CD4-positive, alpha-beta T cell treated with Interferon alpha-2 for 1 hour (primary cell): ENCODE data around the gene APCDD1.

Experiments used
- DNase-seq, 2 donors: peaks; one replicate each; pipeline ENCODE4 v3.0.0-alpha.2; 2020 to 2022

APCDD1 gene

GRCh38 chr18:10436160-10436559 is 18.3 kb upstream of the APCDD1 start:
- DNase-seq = no peak

GRCh38 chr18:10437837-10438236 is 16.6 kb upstream of the APCDD1 start:
- DNase-seq = no peak

GRCh38 chr18:10439898-10440297 is 14.5 kb upstream of the APCDD1 start:
- no peak for DNase-seq

GRCh38 chr18:10440884-10441283 is 13.6 kb upstream of the APCDD1 start:
- DNase-seq = no peak

- no peak for DNase-seq
These were observed 13.0 kb upstream of the APCDD1 start for GRCh38 chr18:10441472-10441871.

GRCh38 chr18:10442551-10442971 is 11.9 kb upstream of the APCDD1 start:
- DNase-seq = no peak

GRCh38 chr18:10443001-10443400 is 11.4 kb upstream of the APCDD1 start:
- no peak for DNase-seq

GRCh38 chr18:10444314-10445006 is 10.0 kb upstream of the APCDD1 start:
- no peak for DNase-seq

- no peak for DNase-seq
These were observed 5.0 kb upstream of the APCDD1 start for GRCh38 chr18:10449396-10449795.

- DNase-seq = no peak
These were observed 3.4 kb upstream of the APCDD1 start for GRCh38 chr18:10450986-10451385.

- no peak for DNase-seq
These were observed 1.1 kb upstream of the APCDD1 start for GRCh38 chr18:10453261-10453805.

- no peak for DNase-seq
These were observed 484 bp downstream of the APCDD1 start for GRCh38 chr18:10454681-10455557.

- DNase-seq = no peak
These were observed 1.5 kb downstream of the APCDD1 start for GRCh38 chr18:10455726-10456453.

GRCh38 chr18:10456718-10457117 is 2.3 kb downstream of the APCDD1 start:
- DNase-seq = no peak

GRCh38 chr18:10457128-10457527 is 2.7 kb downstream of the APCDD1 start:
- no peak for DNase-seq

GRCh38 chr18:10457767-10458166 is 3.3 kb downstream of the APCDD1 start:
- DNase-seq = no peak

GRCh38 chr18:10458691-10459090 is 4.3 kb downstream of the APCDD1 start:
- DNase-seq = no peak

GRCh38 chr18:10459587-10459986 is 5.2 kb downstream of the APCDD1 start:
- no peak for DNase-seq

GRCh38 chr18:10460414-10461018 is 6.1 kb downstream of the APCDD1 start:
- DNase-seq = no peak

GRCh38 chr18:10461989-10462388 is 7.6 kb downstream of the APCDD1 start:
- DNase-seq = no peak

GRCh38 chr18:10462597-10462996 is 8.2 kb downstream of the APCDD1 start:
- no peak for DNase-seq

- DNase-seq = no peak
These were observed 8.7 kb downstream of the APCDD1 start for GRCh38 chr18:10463096-10463495.

- no peak for DNase-seq
These were observed 9.3 kb downstream of the APCDD1 start for GRCh38 chr18:10463741-10464140.
